ENCODE results near the gene TLX2. TPM values are rescaled to one million over a fixed set of nuclear protein-coding genes. Genes with fewer than 3 reads are reported as not detected.

TLX2 gene
- total and polyA plus RNA-seq, 2 of the 13 experiments (the other 11 are each of a cell fraction or from before 2014, with no cell fraction given), result 0.05 to 0.20 TPM

- TF ChIP-seq ZBTB33 (CRISPR knock-in tag; IDR thresholded peaks at IDR 0.05), result peak; percentile 88
- 0 out of 2 replicates have a peak, but pooled peaks have one; percentile 54 for TF ChIP-seq TRAFD1 (CRISPR knock-in tag; IDR thresholded peaks at IDR 0.05; ENCODE audit: borderline replicate concordance)
- peak; percentile 79 for TF ChIP-seq ZNF687 (CRISPR knock-in tag; IDR thresholded peaks at IDR 0.05)
- TF ChIP-seq ESRRA (CRISPR knock-in tag; IDR thresholded peaks at IDR 0.05; ENCODE audit: low read depth), result no peak
- peak; percentile 63; the same call in 1 of the 2 replicates for TF ChIP-seq ZNF691 (CRISPR knock-in tag; IDR thresholded peaks at IDR 0.05; ENCODE audit: borderline replicate concordance, low read depth)
- TF ChIP-seq REPIN1 (CRISPR knock-in tag; IDR thresholded peaks at IDR 0.05; ENCODE audit: borderline replicate concordance, low read depth), result no peak
- TF ChIP-seq ZFP82 (CRISPR knock-in tag; IDR thresholded peaks at IDR 0.05; ENCODE audit: borderline replicate concordance), result no peak
- TF ChIP-seq ZNF24 (IDR thresholded peaks at IDR 0.05), result no peak
- peak; percentile 61; the same call in 1 of the 2 replicates for TF ChIP-seq MTA1 (CRISPR knock-in tag; IDR thresholded peaks at IDR 0.05; ENCODE audit: borderline replicate concordance)
- 0 out of 2 replicates have a peak, but pooled peaks have one; percentile 0 for TF ChIP-seq FOXP4 (CRISPR knock-in tag; IDR thresholded peaks at IDR 0.05)
- TF ChIP-seq ZBTB21 (CRISPR knock-in tag; IDR thresholded peaks at IDR 0.05), result no peak
- TF ChIP-seq RFXAP (CRISPR knock-in tag; IDR thresholded peaks at IDR 0.05; ENCODE audit: borderline replicate concordance), result no peak
- 0 out of 2 replicates have a peak, but pooled peaks have one; percentile 11 for TF ChIP-seq KDM5B (CRISPR knock-in tag; IDR thresholded peaks at IDR 0.05; ENCODE audit: borderline replicate concordance)
- TF ChIP-seq ZC3H13 (CRISPR knock-in tag; IDR thresholded peaks at IDR 0.05), result 0 out of 2 replicates have a peak, but pooled peaks have one; percentile 15
- no peak for TF ChIP-seq ZNF292 (CRISPR knock-in tag; IDR thresholded peaks at IDR 0.05; ENCODE audit: borderline replicate concordance, low read depth)
- no peak for TF ChIP-seq CREB1 (IDR thresholded peaks at IDR 0.05)
- TF ChIP-seq CREB1 (CRISPR knock-in tag; IDR thresholded peaks at IDR 0.05), result no peak
These were observed 10.9 kb downstream of the TLX2 start (continued) for GRCh38 chr2:74524955-74525716.

All from HepG2 (cell line).